NK-92 treated with Interleukin-12 subunit alpha and Interleukin-12 subunit beta, amount 100 ng/mL, for 24 hours (cell line): Measurements from ENCODE around the gene ZSCAN25.
"Not testable (repeated sequence)": the region's sequence is repeated elsewhere in the genome, so short reads cannot be mapped to it uniquely, and the experiment has no call there.

Source experiments
- DNase-seq: peaks from one replicate; lab custom pipeline; 2025; lab: John Stamatoyannopoulos, UW

The ZSCAN25 gene

DNA sequence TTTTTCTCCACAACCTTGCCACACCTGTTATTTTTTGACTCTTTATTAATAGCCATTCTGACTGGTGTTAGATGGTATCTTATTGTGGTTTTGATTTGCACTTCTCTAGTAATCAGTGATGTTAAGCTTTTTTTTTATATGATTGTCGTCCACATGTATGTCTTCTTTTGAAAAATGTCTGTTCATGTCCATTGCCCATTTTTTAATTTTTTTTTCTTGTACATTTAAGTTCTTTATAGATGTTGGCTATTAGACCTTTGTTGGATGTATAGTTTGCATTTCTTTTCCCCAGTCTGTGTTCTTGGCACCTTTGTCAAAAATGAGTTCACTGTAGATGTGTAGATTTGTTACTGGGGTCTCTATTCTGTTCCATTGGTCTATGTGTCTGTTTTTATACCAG, 28.8 kb downstream of the ZSCAN25 start:
- DNase-seq = no peak

DNA sequence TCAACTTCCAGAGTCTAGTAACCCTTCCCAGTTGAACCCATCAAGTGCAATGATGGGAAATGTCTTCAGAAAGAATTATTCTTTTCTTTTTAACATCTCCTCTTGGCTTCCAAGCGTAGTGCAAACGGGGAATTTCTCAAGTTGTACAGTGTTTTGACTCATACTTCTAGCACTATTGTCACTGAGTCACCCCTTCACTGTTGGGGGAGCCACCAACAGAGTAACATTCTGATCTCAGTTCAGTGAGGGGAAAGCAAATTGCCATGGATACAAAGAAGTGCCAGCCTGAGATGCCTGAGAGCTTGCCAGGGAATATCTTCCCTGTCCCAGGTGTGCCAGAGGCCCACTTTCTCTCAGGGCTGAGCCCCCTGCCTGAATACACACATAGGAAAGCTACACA, 32.1 kb downstream of the ZSCAN25 start:
- DNase-seq = no peak

- no peak for DNase-seq
These were observed 34.5 kb downstream of the ZSCAN25 start for GRCh38 chr7:99651290-99651689.

- no peak for DNase-seq
These were observed 35.9 kb downstream of the ZSCAN25 start for GRCh38 chr7:99652671-99653070.

DNA sequence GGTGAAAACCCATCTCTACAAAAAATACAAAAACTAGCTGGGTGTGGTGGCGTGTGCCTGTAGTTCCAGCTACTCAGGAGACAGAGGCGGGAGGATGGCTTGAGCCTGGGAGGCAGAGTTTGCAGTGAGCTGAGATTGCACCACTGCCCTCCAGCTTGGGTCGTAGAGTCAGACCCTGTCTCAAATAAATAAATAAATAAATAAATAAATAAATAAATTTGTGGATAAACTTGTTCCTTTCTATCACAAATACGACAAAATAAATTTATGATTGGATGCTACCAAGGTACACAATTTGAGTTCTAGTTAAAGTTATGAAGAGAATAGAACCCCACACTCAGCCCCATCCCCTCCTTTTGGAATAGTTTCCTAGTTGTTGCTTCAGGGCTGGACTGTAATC, 36.5 kb downstream of the ZSCAN25 start:
- DNase-seq = not testable (repeated sequence)

- no peak for DNase-seq
These were observed 37.0 kb downstream of the ZSCAN25 start for GRCh38 chr7:99653754-99654153.

- DNase-seq = not testable (repeated sequence)
These were observed 37.9 kb downstream of the ZSCAN25 start for GRCh38 chr7:99654626-99655025.

DNA sequence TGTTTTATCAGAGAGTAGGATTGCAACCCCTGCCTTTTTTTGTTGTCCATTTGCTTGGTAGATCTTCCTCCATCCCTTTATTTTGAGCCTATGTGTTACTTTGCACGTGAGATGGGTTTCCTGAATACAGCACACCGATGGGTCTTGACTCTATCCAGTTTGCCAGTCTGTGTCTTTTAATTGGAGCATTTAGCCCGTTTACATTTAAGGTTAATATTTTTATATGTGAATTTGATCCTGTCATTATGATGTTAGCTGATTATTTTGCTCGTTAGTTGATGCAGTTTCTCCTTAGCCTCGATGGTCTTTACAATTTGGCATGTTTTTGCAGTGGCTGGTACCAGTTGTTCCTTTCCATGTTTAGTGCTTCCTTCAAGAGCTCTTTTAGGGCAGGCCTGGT, 41.1 kb downstream of the ZSCAN25 start:
- not testable (repeated sequence) for DNase-seq

DNA sequence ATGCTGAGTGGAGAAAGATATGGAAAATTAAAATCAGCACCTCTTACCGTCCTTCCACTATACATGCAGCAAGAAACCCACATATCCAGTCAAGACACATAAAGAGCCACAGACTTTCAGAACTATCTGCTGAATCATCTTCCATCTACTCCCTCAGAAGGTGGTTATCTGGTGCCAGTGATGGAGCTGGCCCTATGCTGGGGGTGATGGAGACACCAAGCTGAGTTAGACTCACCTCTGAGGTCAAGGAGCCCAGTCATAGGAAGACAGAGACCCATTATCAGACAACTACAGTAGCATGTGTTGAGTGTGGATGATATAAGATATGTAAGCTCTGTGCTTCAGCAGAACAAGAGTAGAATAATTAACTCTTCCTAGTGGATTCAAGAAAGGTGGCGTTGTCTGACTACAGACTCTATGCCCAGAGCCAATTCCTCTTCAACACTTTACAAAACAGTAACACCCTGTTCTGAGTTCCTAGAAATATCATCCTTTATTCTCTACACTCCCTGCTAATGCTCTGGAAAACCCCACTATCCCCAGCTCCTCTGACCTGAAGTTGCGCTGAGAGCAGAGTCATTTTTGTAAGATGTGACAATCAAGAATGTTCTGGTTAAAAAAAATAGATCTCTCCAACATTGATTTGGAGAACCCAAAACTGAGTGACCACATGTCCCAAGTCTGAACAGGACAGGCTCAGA, 48.7 kb downstream of the ZSCAN25 start:
- DNase-seq = no peak

DNA sequence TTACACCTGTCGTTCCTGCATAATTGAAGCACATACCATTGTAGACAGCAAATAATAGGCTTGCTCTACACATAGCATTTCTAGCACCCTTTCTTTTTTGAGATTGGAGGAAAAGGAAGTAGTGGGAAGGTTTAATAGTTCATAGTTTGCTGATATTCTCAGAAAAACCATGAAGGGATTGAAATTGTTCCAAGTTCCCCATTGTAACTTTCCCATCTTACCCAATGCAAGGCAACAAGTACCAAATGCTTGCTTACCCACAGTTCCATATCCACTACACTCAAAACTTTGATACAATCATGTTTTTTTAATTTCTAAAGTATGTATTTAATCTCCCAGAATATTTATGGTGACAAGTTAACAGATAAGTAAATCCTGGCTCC, 49.3 kb downstream of the ZSCAN25 start:
- no peak for DNase-seq

- no peak for DNase-seq
These were observed 50.4 kb downstream of the ZSCAN25 start for GRCh38 chr7:99667179-99667578.

GRCh38 chr7:99668541-99668940, 51.8 kb downstream of the ZSCAN25 start:
- DNase-seq = no peak

DNA sequence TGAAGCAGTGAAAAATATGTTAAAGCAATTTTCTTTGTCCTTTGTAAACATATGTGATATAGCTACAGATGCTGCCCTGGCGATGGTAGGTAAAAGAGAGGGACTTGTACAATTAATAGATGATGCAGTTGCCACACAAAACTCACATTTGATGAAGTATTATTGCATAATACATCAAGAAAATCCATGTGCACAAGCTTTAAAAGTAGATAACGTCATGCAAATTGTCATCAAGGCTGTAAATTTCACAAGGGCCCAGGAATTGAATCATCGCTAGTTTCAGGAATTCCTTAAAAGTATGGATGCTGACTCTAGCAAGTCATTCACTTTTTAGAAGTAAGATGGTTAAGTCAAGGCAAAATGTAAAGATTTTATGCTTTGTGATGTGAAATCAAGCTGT, 53.0 kb downstream of the ZSCAN25 start:
- DNase-seq = no peak

DNA sequence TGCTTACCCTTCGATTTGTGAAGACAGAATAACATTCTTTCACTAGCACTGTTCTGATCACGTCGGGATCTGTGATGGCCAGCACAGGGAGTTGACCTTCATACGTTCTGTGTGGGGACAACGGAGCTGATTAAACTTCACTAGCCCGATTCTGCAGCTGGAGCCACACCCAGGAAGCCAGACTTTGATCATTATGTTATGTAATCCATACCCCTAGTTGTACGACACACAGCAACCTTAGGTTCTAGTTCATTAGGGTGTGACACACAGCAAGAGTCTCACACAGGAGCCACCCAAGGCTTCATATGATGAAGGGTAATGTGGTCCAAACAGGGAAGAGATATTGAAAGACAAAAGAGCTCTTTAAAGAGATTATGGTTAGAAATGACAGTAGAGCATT, 55.8 kb downstream of the ZSCAN25 start:
- no peak for DNase-seq

DNA sequence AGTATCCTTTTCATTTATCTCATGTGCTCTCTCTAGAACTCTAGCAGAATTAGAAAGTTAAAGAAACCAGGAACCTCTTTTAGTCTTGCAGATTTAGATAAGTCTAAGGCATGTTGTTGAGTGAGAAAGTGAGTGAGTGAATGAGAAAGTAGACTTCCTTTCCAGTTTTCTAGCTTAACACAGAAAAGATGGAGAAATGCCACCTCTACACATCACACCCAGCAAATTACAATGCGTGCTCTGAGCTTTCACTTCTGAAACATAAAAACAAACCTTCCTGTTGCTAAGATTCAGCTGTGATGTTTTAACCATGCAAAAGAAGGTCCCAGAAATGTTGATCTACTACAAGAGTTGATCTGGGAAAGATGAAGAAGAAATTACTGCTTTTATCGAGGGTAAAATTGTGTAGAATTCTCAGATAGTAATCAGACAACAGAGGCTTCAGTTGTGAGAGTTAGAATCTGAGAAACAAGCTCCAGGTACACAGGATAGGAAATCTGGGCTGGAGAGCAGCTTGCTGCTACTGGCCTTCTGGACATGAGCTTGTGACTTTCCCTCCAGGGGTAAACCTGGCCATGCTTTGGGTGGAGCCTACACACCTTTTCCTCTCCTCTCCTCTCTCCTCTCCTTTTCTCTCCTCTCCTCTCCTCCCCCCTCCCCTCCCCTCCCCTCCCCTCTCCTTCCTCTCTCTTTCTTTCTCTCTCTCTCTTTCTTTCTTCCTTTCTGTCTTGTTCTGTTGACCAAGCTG, 58.4 kb downstream of the ZSCAN25 start:
- no peak for DNase-seq

GRCh38 chr7:99677013-99677647, 60.4 kb downstream of the ZSCAN25 start:
- DNase-seq = no peak

DNA sequence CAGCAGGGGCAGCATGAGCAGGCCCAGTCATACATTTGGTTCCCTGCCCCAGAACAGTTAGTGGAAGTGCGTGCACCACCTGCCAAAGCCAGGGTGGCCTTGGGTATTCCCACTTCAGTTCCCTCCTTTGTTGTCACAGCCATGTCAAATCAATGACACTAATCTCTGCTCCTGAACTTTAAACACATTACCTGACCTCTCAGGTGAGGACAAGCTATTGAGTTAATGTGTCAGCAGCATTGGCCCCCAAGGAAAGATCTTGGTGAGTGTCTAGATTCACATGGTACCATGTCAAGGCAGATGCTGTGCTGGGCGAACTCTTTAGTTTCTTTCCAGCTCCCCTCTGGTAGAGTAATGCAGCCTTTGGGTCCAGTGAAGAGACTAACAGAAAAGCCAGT, 60.9 kb downstream of the ZSCAN25 start:
- no peak for DNase-seq

DNA sequence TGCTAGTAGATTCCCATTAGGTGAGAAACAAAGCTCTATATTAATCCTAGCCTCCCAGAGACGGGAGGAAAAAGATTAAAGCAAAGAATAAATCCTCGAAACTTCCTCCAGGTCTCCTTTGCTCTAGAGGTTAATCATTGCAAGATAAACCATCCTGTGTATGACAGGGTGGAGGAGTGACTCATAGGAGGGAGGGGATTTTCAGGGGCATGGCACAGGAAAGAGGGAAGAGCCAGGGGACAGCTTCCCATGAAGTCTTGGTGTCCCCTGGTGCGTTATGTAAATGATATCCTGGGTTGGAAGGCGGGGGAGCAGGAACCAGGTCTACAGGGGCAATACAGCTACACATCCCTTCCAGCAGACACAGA, 62.3 kb downstream of the ZSCAN25 start:
- DNase-seq = no peak

- no peak for DNase-seq
These were observed 62.9 kb downstream of the ZSCAN25 start, which contains the start of gene CYP3A5 for GRCh38 chr7:99679400-99680191. TSS of gene CYP3A5 (minus strand) at chr7:99679996. CDS start at chr7:99679896, 100 bp downstream.
